Esophagus muscularis mucosa (tissue), 4 donors: ENCODE results near the gene KRTDAP.

Experiments
- EP300 ChIP-seq: sonication (generic); formaldehyde crosslinking; IDR thresholded peaks from one replicate; pipeline ENCODE4 v1.6.1; 2017; ENCODE audit warnings: antibody characterized with exemption
- POLR2A ChIP-seq: fragments of 450-650 bp; IDR thresholded peaks from one replicate; pipeline ENCODE4 v1.6.1; 2017; ENCODE audit warnings: antibody characterized with exemption, moderate library complexity, mild to moderate bottlenecking, low read depth
- TF ChIP-seq, protein P1 (sequence below), 3 experiments: fragments of 200-600 bp in 2 of 3; fragments of 450-650 bp in 1 of 3; sonication (generic) in 2 of 3; IDR thresholded peaks; one replicate each; pipeline ENCODE4 v1.5.1; 2017 to 2019; ENCODE audit warnings: antibody characterized with exemption in 3 of 3, mild to moderate bottlenecking in 2 of 3, moderate library complexity in 1 of 3

DNA sequence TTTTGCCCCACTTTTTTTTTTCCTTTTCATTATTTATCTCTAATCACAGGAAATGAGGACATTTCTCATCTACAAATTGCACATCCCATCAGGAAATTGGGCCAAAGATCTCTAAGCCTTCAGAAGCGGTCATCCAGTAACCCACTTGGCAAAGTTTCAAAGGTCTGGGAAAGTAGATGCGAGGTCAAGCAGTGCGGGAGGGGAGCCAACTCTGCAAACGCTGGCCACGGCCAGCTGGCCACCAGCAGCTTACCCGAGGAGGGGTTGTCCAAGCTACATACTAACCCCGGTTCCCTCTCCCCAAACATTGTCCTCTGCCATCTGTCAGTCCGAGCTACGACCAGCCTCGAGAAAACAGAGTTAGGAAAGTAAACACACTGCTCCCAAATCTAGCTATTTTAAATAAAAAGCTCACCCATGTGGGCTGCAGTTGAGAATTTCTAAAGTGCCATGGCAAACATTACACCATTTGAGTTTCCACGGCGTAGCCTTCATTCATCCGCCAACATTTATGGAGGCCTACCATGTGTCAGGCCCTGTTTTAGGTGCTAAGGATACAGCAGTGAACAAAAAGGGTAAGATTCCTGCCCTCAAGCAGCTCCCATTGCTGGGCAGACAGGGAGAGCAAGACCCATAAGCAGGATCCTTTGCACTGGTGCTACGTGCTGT, 30.7 kb downstream of the KRTDAP start:
- TF ChIP-seq POLR2A, result no peak
- TF ChIP-seq, protein P1, sequence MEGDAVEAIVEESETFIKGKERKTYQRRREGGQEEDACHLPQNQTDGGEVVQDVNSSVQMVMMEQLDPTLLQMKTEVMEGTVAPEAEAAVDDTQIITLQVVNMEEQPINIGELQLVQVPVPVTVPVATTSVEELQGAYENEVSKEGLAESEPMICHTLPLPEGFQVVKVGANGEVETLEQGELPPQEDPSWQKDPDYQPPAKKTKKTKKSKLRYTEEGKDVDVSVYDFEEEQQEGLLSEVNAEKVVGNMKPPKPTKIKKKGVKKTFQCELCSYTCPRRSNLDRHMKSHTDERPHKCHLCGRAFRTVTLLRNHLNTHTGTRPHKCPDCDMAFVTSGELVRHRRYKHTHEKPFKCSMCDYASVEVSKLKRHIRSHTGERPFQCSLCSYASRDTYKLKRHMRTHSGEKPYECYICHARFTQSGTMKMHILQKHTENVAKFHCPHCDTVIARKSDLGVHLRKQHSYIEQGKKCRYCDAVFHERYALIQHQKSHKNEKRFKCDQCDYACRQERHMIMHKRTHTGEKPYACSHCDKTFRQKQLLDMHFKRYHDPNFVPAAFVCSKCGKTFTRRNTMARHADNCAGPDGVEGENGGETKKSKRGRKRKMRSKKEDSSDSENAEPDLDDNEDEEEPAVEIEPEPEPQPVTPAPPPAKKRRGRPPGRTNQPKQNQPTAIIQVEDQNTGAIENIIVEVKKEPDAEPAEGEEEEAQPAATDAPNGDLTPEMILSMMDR (IDR thresholded peaks at IDR 0.05), result no peak
- TF ChIP-seq EP300, result no peak
